Memory B cell (primary cell): Measurements from ENCODE around the gene CFAP119.

ENCODE experiments used
- ATAC-seq: fragments of 150-1000 bp; cut with Tn5 transposase; 2 replicates; pipeline ENCODE4 v1.10.0; 2021; ENCODE audit warnings: low read depth, mild to moderate bottlenecking, moderate library complexity
- DNase-seq, 2 donors: peaks; one replicate each; pipeline ENCODE4 v3.0.0; 2022; ENCODE audit warnings: low spot score in 2 of 2
- H3K27ac Mint-ChIP-seq: one replicate; pipeline ENCODE4 v1.8.0; 2022; ENCODE audit warnings: mild to moderate bottlenecking, moderate library complexity, mixed read lengths
- H3K27me3 Mint-ChIP-seq: one replicate; pipeline ENCODE4 v1.8.0; 2022; ENCODE audit warnings: mixed read lengths
- H3K36me3 Mint-ChIP-seq: one replicate; pipeline ENCODE4 v1.8.0; 2022; ENCODE audit warnings: mild to moderate bottlenecking, mixed read lengths
- H3K4me1 Mint-ChIP-seq: one replicate; pipeline ENCODE4 v1.8.0; 2022; ENCODE audit warnings: mixed read lengths
- H3K4me3 Mint-ChIP-seq: one replicate; pipeline ENCODE4 v1.8.0; 2022; ENCODE audit warnings: mild to moderate bottlenecking, moderate library complexity, mixed read lengths
- H3K9me3 Mint-ChIP-seq: one replicate; pipeline ENCODE4 v1.8.0; 2022; ENCODE audit warnings: mixed read lengths

Gene CFAP119

DNA sequence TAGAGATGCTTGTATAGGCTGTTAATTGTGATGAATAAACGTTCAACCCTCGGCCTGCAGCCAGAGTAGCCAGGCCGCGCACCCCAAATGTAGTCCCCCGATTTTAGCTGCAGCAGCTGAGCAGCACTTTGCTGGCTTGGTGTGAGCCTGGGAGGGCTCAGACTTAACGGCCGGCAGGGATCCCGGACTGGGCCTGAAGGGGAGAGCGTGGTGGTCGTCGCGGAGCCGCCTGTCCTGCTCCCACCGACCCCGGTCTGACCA is 13.2 kb upstream of the CFAP119 start:
- peaks cover 10% of the 10 kb centered on the region for H3K27me3 Mint-ChIP-seq
- H3K9me3 Mint-ChIP-seq = no peaks in the 10 kb centered on the region
- ATAC-seq (no peak), DNase-seq (no peak)
- peaks cover 31% of the 10 kb centered on the region for H3K36me3 Mint-ChIP-seq
- no peak overlapping the region for H3K27ac Mint-ChIP-seq
- H3K4me1 Mint-ChIP-seq = peaks cover 21% of the 10 kb centered on the region
- H3K4me3 Mint-ChIP-seq = peak overlapping the region; percentile 81

DNA sequence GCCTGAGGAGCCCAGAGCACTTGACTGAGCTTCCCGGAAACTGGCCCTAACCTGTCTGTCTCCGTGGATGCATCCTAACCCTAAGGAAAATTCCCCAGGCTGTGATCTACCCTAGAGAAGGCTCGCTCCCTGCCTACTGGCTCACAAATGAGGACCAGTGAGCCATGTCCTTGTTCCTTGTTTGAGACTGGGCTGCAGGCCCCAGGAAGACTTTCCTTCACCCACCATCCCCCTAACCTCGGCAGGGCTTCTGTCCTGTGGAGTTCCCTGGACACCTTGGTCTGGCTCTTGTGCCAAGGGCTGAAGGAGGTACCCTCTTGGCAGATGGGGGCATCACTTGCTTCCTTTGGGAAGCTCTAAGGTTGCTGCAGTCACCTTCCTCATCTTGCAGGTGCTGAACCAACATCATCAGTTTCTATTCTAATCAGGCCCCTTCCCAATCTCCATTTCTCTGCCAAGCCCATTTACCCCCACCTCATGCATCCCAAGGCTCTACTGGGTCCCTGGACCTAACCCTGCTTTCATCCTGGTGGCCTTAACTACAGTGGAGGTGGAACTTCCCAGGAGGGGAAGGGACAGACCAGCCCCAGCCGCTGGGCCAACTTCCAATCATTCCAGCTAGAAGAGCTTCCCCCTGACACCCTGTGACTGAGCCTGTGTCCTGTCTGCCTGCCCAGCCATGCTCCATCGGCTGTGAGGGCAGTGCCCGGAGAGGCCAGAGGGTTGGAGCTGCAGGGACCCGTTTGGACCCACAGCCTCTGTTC is 12.7 kb upstream of the CFAP119 start:
- peaks cover 31% of the 10 kb centered on the region for H3K36me3 Mint-ChIP-seq
- peaks cover 10% of the 10 kb centered on the region for H3K27me3 Mint-ChIP-seq
- DNase-seq (no peak), ATAC-seq (no peak)
- H3K27ac Mint-ChIP-seq = no peak overlapping the region
- peak overlapping the region; percentile 81 for H3K4me3 Mint-ChIP-seq
- no peaks in the 10 kb centered on the region for H3K9me3 Mint-ChIP-seq
- peaks cover 21% of the 10 kb centered on the region for H3K4me1 Mint-ChIP-seq

DNA sequence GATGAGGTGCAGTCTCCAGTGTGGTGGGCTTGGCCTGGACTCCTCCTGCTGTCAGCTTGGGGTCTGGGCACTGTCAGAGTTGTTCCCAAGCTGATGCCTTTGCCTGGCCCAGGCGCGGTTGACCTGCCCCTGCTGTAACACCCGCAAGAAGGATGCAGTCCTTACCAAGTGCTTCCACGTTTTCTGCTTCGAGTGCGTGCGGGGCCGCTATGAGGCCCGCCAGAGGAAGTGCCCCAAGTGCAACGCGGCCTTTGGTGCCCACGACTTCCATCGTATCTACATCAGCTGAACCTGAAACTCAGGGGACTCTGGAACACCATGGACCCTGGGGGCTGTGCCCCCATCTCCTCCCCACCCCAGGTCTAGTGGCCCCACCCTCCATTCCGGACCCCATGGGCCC is 12.0 kb upstream of the CFAP119 start:
- Mint-ChIP-seq H3K4me3 (no peak overlapping the region), H3K9me3 (no peaks in the 10 kb centered on the region), H3K36me3 (peaks cover 36% of the 10 kb centered on the region), H3K27me3 (peaks cover 10% of the 10 kb centered on the region), H3K27ac (no peak overlapping the region), H3K4me1 (peaks cover 24% of the 10 kb centered on the region)
- ATAC-seq (no peak), DNase-seq (no peak)

DNA sequence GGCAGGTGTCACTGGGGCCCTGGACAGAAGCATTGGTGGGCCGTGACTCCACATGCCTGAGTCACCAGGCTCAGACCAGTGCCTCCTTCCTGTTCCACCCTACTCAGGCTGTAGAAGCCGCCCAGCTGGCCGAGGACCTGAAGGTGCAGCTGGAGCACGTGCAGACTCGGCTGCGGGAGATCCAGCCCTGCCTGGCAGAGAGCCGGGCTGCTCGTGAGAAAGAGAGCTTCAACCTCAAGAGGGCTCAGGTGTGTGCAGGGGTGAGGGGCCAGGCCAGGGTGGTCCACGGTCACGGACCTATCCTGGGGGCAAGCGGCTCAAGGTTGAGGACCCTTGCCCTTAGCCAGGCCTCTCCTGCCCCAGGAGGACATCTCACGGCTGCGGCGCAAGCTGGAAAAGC is 9.9 kb upstream of the CFAP119 start:
- Mint-ChIP-seq H3K36me3 (peaks cover 43% of the 10 kb centered on the region), H3K27ac (no peak overlapping the region), H3K27me3 (peaks cover 3% of the 10 kb centered on the region), H3K4me1 (peaks cover 35% of the 10 kb centered on the region), H3K4me3 (no peak overlapping the region), H3K9me3 (no peaks in the 10 kb centered on the region)
- ATAC-seq (no peak), DNase-seq (no peak)

DNA sequence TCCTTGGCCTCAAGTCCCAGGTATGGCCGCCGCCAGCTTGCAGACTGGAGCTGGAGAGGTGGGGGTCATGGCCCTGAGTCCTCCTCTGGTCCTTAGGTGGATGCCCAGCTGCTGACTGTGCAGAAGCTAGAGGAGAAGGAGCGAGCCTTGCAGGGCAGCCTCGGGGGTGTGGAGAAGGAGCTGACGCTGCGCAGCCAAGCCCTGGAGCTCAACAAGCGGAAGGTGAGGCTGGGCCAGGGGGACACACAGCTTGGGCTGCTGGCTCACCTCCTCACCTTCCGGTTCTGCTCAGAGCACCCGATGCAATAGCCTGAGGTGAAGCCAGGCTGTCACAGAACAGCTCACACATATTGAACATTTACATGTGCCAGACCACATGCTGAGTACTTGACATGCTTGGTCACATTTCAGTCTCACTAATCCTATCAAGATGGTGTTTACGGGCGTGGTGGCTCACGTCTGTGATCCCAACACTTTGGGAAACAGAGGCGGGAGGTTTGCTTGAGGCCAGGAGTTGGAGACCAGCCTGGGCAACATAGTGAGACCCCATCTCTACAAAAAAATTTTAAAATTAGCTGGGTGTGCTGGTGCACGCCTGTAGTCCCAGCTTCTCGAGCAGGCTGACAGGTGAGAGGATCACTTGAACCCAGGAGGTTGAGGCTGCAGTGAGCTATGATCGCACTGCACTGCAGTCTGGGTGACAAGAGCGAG is 7.7 kb upstream of the CFAP119 start:
- H3K27ac Mint-ChIP-seq = no peak overlapping the region
- peak; percentile 73 for ATAC-seq
- DNase-seq = no peak
- H3K36me3 Mint-ChIP-seq = peaks cover 50% of the 10 kb centered on the region
- no peaks in the 10 kb centered on the region for H3K27me3 Mint-ChIP-seq
- no peak overlapping the region for H3K4me3 Mint-ChIP-seq
- H3K4me1 Mint-ChIP-seq = peaks cover 28% of the 10 kb centered on the region
- H3K9me3 Mint-ChIP-seq = no peaks in the 10 kb centered on the region

DNA sequence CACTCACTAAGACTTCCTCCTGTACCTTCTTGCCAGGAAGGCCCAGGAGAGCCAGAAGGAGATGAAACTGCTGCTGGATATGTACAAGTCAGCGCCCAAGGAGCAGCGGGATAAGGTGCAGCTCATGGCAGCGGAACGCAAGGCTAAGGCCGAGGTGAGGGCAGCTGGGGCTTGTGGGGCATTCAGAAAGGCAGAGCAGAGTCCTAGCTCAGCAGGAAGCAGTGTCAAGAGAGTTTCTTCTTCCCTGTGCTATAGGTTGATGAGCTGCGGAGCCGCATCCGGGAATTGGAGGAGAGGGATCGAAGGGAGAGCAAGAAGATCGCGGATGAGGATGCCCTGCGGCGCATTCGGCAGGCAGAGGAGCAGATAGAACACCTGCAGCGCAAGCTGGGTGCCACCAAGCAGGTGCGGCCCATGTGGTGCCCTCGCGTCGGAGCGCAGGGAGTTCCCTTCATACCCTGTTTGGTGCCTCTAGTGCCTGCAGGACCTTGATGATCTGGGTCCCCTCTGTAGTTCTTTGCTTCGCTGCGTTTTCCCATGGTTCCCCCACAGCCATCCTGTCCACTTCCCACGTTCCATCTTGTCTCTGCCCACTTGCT is 6.8 kb upstream of the CFAP119 start:
- ATAC-seq = no peak
- Mint-ChIP-seq H3K4me1 (peaks cover 27% of the 10 kb centered on the region), H3K9me3 (no peaks in the 10 kb centered on the region), H3K36me3 (peaks cover 48% of the 10 kb centered on the region), H3K27ac (peak overlapping the region; percentile 17), H3K4me3 (no peak overlapping the region), H3K27me3 (no peaks in the 10 kb centered on the region)
- no peak for DNase-seq

DNA sequence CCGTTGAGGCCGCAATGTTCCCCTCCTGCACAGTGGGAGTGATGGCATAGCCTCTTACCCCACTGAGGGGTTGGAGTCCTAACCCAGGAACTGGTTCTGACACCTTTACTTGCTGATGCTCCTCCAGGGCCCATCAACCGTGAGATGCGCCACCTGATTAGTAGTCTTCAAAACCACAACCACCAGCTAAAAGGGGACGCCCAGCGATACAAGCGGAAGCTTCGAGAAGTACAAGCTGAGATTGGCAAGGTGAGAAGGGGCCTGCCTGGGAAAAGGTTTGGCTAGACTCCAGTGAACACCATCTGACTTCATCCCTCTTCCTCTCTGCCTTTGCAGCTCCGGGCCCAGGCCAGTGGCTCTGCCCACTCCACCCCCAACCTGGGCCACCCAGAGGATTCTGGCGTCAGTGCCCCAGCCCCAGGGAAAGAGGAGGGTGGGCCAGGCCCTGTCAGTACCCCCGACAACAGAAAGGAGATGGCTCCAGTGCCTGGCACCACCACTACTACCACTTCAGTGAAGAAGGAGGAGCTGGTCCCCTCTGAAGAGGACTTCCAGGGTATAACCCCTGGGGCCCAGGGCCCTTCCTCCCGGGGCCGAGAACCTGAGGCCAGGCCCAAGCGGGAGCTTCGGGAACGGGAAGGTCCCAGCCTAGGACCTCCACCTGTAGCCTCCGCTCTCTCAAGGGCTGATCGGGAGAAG is 6.1 kb upstream of the CFAP119 start:
- H3K4me3 Mint-ChIP-seq = peak overlapping the region; percentile 24
- H3K4me1 Mint-ChIP-seq = peaks cover 27% of the 10 kb centered on the region
- peak overlapping the region; percentile 41 for H3K27ac Mint-ChIP-seq
- H3K27me3 Mint-ChIP-seq = no peaks in the 10 kb centered on the region
- H3K9me3 Mint-ChIP-seq = no peaks in the 10 kb centered on the region
- peak in 1 of 2 donors; percentile 58 for DNase-seq
- peak; percentile 91 for ATAC-seq
- peaks cover 43% of the 10 kb centered on the region for H3K36me3 Mint-ChIP-seq

DNA sequence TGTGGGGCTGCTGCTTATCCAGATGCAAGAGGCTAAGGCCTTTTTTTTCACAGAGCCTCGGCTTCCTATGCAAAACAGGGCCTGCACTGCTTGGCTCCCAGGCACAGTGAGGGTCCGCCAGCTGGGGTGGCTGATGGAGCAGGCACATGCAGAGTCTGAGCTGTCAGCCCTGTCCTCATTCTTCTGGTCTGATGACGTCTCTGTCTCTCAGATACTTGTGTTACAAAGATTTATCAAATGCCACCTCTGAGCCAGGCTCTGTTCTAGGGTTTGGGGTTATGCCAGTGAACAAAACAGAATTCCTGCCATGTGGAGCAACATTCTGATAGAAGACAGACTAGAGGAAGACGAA is 5.0 kb upstream of the CFAP119 start:
- Mint-ChIP-seq H3K36me3 (peaks cover 33% of the 10 kb centered on the region), H3K9me3 (no peaks in the 10 kb centered on the region), H3K4me3 (no peak overlapping the region), H3K4me1 (peaks cover 26% of the 10 kb centered on the region), H3K27ac (no peak overlapping the region), H3K27me3 (no peaks in the 10 kb centered on the region)
- no peak for ATAC-seq
- no peak for DNase-seq

DNA sequence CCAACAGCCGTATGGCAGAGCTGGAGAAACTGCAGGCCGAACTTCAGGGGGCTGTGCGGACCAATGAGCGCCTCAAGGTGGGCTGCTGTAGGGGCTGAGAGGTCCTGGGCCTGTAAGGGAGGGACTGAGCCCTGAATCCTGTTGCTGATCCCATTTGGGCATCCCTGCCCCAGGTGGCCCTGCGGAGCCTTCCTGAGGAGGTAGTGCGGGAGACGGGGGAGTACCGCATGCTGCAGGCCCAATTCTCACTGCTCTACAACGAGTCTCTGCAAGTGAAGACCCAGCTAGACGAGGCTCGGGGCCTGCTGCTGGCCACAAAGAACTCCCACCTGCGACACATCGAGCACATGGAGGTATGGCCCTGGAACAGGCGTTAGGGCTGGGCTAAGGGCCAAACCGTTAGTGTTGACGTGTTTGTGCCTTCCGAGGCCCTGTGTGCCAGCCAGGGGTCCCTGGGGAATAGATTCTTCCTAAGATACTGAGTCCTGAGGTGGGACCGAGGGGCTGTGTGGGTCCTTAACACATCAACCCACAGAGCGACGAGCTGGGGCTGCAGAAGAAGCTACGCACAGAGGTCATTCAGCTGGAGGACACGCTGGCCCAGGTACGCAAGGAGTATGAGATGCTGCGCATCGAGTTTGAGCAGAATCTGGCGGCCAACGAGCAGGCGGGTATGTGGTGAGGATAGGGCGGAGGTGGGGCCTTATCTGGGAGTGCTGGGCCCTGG is 4.5 kb upstream of the CFAP119 start:
- no peaks in the 10 kb centered on the region for H3K9me3 Mint-ChIP-seq
- no peaks in the 10 kb centered on the region for H3K27me3 Mint-ChIP-seq
- no peak overlapping the region for H3K4me3 Mint-ChIP-seq
- DNase-seq = no peak
- ATAC-seq = no peak
- H3K27ac Mint-ChIP-seq = no peak overlapping the region
- peaks cover 31% of the 10 kb centered on the region for H3K36me3 Mint-ChIP-seq
- peaks cover 26% of the 10 kb centered on the region for H3K4me1 Mint-ChIP-seq

DNA sequence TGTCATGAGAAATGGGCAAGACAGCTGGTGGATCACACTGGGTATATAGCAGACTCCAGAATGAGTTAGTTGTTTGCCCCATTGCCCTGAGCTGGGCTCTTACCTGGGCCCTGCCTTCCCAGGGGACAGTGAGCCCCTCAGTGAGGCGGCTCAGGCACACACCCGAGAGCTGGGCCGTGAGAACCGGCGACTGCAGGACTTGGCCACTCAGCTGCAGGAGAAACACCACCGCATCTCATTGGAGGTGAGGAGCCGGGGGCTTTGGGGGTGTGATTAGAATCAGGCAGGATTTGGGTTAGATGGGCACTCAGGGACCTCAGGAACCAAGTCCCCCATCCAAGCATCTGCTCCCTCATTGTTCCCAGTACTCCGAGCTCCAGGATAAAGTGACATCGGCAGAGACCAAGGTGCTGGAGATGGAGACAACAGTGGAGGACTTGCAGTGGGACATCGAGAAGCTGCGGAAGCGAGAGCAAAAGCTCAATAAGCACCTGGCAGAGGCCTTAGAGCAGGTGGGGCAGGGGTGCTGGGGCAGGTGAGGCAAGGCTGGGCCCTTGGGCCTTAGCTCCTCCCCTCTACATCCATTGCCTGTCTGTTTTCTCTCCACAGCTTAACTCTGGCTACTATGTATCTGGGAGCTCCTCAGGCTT is 3.1 kb upstream of the CFAP119 start:
- no peaks in the 10 kb centered on the region for H3K27me3 Mint-ChIP-seq
- ATAC-seq (no peak), DNase-seq (no peak)
- peaks cover 26% of the 10 kb centered on the region for H3K36me3 Mint-ChIP-seq
- no peak overlapping the region for H3K27ac Mint-ChIP-seq
- peaks cover 36% of the 10 kb centered on the region for H3K4me1 Mint-ChIP-seq
- H3K9me3 Mint-ChIP-seq = no peaks in the 10 kb centered on the region
- H3K4me3 Mint-ChIP-seq = no peak overlapping the region

DNA sequence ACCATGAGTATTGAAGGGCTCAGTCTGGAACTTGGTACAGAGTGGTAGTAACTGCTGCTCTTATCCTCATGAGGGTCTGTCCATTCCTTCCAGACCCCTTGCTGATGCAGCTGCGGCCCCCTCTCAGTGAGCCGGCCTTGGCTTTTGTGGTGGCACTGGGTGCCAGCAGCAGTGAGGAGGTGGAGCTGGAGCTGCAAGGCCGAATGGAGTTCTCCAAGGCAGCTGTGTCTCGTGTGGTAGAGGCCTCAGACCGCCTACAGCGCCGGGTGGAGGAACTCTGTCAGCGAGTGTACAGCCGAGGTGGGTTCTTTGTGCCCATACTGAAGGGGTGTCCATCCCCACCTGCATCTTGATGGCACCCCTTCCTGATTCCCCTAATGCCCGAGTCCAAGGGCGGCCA is 2.2 kb upstream of the CFAP119 start:
- Mint-ChIP-seq H3K4me1 (peaks cover 37% of the 10 kb centered on the region), H3K27me3 (no peaks in the 10 kb centered on the region), H3K27ac (no peak overlapping the region), H3K4me3 (no peak overlapping the region), H3K9me3 (no peaks in the 10 kb centered on the region), H3K36me3 (peaks cover 23% of the 10 kb centered on the region)
- DNase-seq = no peak
- ATAC-seq = no peak

DNA sequence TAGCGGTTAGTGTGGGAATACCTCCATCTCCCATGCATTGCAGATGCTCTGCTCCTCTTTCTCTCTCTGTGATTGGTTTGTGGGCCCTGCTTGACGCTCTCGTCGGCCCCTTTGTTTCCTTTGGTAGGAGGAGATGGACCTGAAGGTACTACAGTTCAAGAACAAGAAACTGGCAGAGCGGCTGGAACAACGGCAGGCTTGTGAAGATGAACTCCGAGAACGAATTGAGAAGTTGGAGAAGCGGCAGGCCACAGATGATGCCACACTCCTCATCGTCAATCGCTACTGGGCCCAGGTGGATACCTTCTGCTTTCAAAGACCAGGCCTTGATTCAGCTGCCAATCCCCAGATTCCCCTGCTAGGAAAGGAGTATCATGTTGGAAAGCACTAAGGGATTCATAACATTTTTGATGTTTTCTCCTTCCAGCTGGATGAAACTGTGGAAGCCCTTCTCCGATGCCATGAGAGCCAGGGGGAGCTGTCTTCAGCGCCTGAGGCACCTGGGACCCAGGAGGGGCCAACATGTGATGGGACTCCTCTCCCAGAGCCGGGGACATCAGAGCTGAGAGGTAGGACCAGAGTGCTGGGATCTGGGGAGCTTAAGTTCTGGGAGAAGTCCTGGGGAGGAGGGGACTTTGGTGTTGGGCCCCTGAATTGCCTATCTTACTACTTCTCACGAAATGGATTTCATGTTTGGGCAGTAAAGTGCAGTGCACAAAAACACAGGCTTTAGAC is 1.3 kb upstream of the CFAP119 start:
- Mint-ChIP-seq H3K36me3 (peaks cover 17% of the 10 kb centered on the region), H3K27me3 (no peaks in the 10 kb centered on the region), H3K4me1 (peaks cover 34% of the 10 kb centered on the region), H3K9me3 (no peaks in the 10 kb centered on the region), H3K27ac (peak overlapping the region; percentile 76), H3K4me3 (peak overlapping the region; percentile 97)
- DNase-seq (no peak), ATAC-seq (no peak)

DNA sequence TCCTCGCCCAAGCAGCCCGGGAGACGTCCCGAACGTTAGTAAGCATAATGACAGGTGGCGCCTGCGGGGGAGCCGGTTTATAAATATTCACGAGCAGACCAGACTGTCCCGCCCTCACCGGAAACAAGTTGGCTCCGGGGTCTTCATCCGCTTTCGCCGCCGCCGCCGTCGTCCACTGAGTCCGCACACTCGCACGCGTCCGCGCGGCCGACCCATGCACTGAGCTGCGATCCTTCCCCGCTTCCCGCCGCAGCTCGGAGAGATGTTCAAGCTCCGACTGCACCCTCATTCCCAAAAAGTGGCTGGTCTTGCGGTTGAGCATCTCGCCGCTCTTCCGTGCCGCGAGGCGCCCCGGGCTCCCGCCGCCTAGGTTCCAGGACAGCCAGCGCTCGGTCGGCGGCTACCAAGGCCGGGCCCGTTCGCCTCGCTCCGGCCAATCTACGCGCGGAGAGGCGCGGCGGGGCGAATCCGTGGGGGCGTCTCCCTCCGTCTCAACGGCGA is 385 bp downstream of the CFAP119 start:
- H3K4me1 Mint-ChIP-seq = peaks cover 23% of the 10 kb centered on the region
- ATAC-seq (peak; percentile 18), DNase-seq (no peak)
- no peaks in the 10 kb centered on the region for H3K27me3 Mint-ChIP-seq
- H3K27ac Mint-ChIP-seq = peak overlapping the region; percentile 76
- H3K36me3 Mint-ChIP-seq = peaks cover 11% of the 10 kb centered on the region
- peak overlapping the region; percentile 97 for H3K4me3 Mint-ChIP-seq
- H3K9me3 Mint-ChIP-seq = no peaks in the 10 kb centered on the region
